ENCODE data around the gene PPP2R2C. TPM values are rescaled to one million over a fixed set of nuclear protein-coding genes. Genes with fewer than 3 reads are reported as not detected.
A peak's percentile ranks its signal among the peaks of the same experiment; 100 is the strongest.

PPP2R2C gene
- polyA plus RNA-seq, 1 donor (not counting 4 experiments of a cell fraction or from before 2014, with no cell fraction given) = 12.3 TPM

- TF ChIP-seq, protein P1, sequence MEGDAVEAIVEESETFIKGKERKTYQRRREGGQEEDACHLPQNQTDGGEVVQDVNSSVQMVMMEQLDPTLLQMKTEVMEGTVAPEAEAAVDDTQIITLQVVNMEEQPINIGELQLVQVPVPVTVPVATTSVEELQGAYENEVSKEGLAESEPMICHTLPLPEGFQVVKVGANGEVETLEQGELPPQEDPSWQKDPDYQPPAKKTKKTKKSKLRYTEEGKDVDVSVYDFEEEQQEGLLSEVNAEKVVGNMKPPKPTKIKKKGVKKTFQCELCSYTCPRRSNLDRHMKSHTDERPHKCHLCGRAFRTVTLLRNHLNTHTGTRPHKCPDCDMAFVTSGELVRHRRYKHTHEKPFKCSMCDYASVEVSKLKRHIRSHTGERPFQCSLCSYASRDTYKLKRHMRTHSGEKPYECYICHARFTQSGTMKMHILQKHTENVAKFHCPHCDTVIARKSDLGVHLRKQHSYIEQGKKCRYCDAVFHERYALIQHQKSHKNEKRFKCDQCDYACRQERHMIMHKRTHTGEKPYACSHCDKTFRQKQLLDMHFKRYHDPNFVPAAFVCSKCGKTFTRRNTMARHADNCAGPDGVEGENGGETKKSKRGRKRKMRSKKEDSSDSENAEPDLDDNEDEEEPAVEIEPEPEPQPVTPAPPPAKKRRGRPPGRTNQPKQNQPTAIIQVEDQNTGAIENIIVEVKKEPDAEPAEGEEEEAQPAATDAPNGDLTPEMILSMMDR (optimal IDR thresholded peaks at IDR 0.05 in 1 of 3, IDR thresholded peaks at IDR 0.05 in 1 of 3, conservative IDR thresholded peaks at IDR 0.05 in 1 of 3; ENCODE audit: extremely low read depth in 1 of 3, insufficient read depth in 2 of 3, low read length in 3 of 3) = no peak
- TF ChIP-seq EZH2 (IDR thresholded peaks at IDR 0.05; ENCODE audit: low read length) = no peak
- H3K9me1 ChIP-seq (ENCODE audit: control insufficient read depth, extremely low read depth, insufficient read depth, low read length) = peaks cover 2% of the 10 kb centered on the region
- H3K4me3 ChIP-seq (ENCODE audit: control insufficient read depth in 2 of 3, extremely low read depth in 1 of 3, insufficient read depth in 2 of 3, low read depth in 1 of 3, low read length in 3 of 3) = peak overlapping the region in 1 of 3 experiments; percentile 7
These were observed 23.1 kb downstream of the PPP2R2C start for GRCh38 chr4:6449335-6449734.

GRCh38 chr4:6448476-6449170 is 23.8 kb downstream of the PPP2R2C start:
- no peaks in the 10 kb centered on the region for H3K79me2 ChIP-seq (ENCODE audit: control insufficient read depth, insufficient read depth, low read length)
- DNase-seq (ENCODE audit: low read depth, low spot score) (no peak), FAIRE-seq (no peak)
- peak overlapping the region; percentile 2 for H3K9ac ChIP-seq (ENCODE audit: control insufficient read depth, extremely low read depth, insufficient read depth, low read length)
- TF ChIP-seq EZH2 (IDR thresholded peaks at IDR 0.05; ENCODE audit: low read length) = no peak
- TF ChIP-seq, protein P1 (optimal IDR thresholded peaks at IDR 0.05 in 1 of 3, IDR thresholded peaks at IDR 0.05 in 1 of 3, conservative IDR thresholded peaks at IDR 0.05 in 1 of 3; ENCODE audit: extremely low read depth in 1 of 3, insufficient read depth in 2 of 3, low read length in 3 of 3) = no peak
- H3K36me3 ChIP-seq (ENCODE audit: control insufficient read depth in 2 of 2, extremely low read depth in 1 of 2, insufficient read depth in 2 of 2, low read length in 2 of 2) = no peaks in the 10 kb centered on the region
- H3K9me1 ChIP-seq (ENCODE audit: control insufficient read depth, extremely low read depth, insufficient read depth, low read length) = peaks cover 2% of the 10 kb centered on the region
- H3K9me3 ChIP-seq (ENCODE audit: control insufficient read depth, low read depth, low read length) = no peaks in the 10 kb centered on the region
- H3K4me3 ChIP-seq (ENCODE audit: control insufficient read depth in 2 of 3, extremely low read depth in 1 of 3, insufficient read depth in 2 of 3, low read depth in 1 of 3, low read length in 3 of 3) = peak overlapping the region in 2 of 3 experiments; percentile 7 to 45
- H2AFZ ChIP-seq (ENCODE audit: control insufficient read depth, low read length) = peak overlapping the region; percentile 6
- dilution Hi-C loops (cut with MboI; ENCODE audit: extremely low pct_ligation_motif_present, low sequenced_read_pairs) = no loop called here
- H4K20me1 ChIP-seq (ENCODE audit: control insufficient read depth, extremely low read depth, insufficient read depth, low read length) = peaks cover 2% of the 10 kb centered on the region
- peak overlapping the region; percentile 83 for H3K4me2 ChIP-seq (ENCODE audit: control insufficient read depth, extremely low read depth, insufficient read depth, low read depth, low read length)
- H3K4me1 ChIP-seq (ENCODE audit: control insufficient read depth, extremely low read depth, insufficient read depth, low read length) = peaks cover 26% of the 10 kb centered on the region
- no peak overlapping the region for H3K27ac ChIP-seq (ENCODE audit: control insufficient read depth, insufficient read depth, low read length)
- H3K27me3 ChIP-seq (ENCODE audit: control insufficient read depth, extremely low read depth, insufficient read depth, low read length) = peaks cover 8% of the 10 kb centered on the region

More at GRCh38 chr4:6449335-6449734, 23.1 kb downstream of the PPP2R2C start:
- no peak overlapping the region for H3K27ac ChIP-seq (ENCODE audit: control insufficient read depth, insufficient read depth, low read length)
- no peaks in the 10 kb centered on the region for H3K79me2 ChIP-seq (ENCODE audit: control insufficient read depth, insufficient read depth, low read length)
- H2AFZ ChIP-seq (ENCODE audit: control insufficient read depth, low read length) = no peak overlapping the region
- H4K20me1 ChIP-seq (ENCODE audit: control insufficient read depth, extremely low read depth, insufficient read depth, low read length) = peaks cover 2% of the 10 kb centered on the region
- peak overlapping the region; percentile 83 for H3K4me2 ChIP-seq (ENCODE audit: control insufficient read depth, extremely low read depth, insufficient read depth, low read depth, low read length)
- peaks cover 26% of the 10 kb centered on the region for H3K4me1 ChIP-seq (ENCODE audit: control insufficient read depth, extremely low read depth, insufficient read depth, low read length)
- FAIRE-seq (no peak), DNase-seq (ENCODE audit: low read depth, low spot score) (no peak)
- peaks cover 8% of the 10 kb centered on the region for H3K27me3 ChIP-seq (ENCODE audit: control insufficient read depth, extremely low read depth, insufficient read depth, low read length)
- H3K36me3 ChIP-seq (ENCODE audit: control insufficient read depth in 2 of 2, extremely low read depth in 1 of 2, insufficient read depth in 2 of 2, low read length in 2 of 2) = no peaks in the 10 kb centered on the region
- dilution Hi-C loops (cut with MboI; ENCODE audit: extremely low pct_ligation_motif_present, low sequenced_read_pairs) = no loop called here
- H3K9ac ChIP-seq (ENCODE audit: control insufficient read depth, extremely low read depth, insufficient read depth, low read length) = peak overlapping the region; percentile 2
- H3K9me3 ChIP-seq (ENCODE audit: control insufficient read depth, low read depth, low read length) = no peaks in the 10 kb centered on the region
